T follicular helper cell (primary cell): ENCODE measurements around the gene CGB2.
"Not testable (repeated sequence)": the region's sequence is repeated elsewhere in the genome, so short reads cannot be mapped to it uniquely, and the experiment has no call there.

Experiments
- DNase-seq: peaks from one replicate; pipeline ENCODE4 v3.0.0-alpha.2; 2020; ENCODE audit warnings: low read depth

The CGB2 gene

GRCh38 chr19:49010453-49010852, 21.2 kb upstream of the CGB2 start:
- DNase-seq = no peak

GRCh38 chr19:49011194-49011593, 20.5 kb upstream of the CGB2 start:
- DNase-seq = no peak

- no peak for DNase-seq
Observed at GRCh38 chr19:49014123-49014869, 17.4 kb upstream of the CGB2 start.

GRCh38 chr19:49014870-49015255, 16.8 kb upstream of the CGB2 start:
- DNase-seq = no peak

- DNase-seq = no peak
Observed at GRCh38 chr19:49016067-49016839, 15.4 kb upstream of the CGB2 start.

GRCh38 chr19:49017041-49017665, 14.5 kb upstream of the CGB2 start, which contains the start of gene LHB:
TSS of gene LHB (minus strand) at chr19:49017091. CDS start at chr19:49017081, 10 bp downstream.
- DNase-seq = no peak

- peak; percentile 49 for DNase-seq
Observed at GRCh38 chr19:49017666-49018351, 13.9 kb upstream of the CGB2 start.

GRCh38 chr19:49018388-49019241, 13.1 kb upstream of the CGB2 start:
- not testable (repeated sequence) for DNase-seq

- DNase-seq = peak; percentile 50
Observed at GRCh38 chr19:49019242-49019932, 12.3 kb upstream of the CGB2 start.

GRCh38 chr19:49020342-49020741, 11.3 kb upstream of the CGB2 start:
- DNase-seq = no peak

- DNase-seq = no peak
Observed at GRCh38 chr19:49020931-49021895, 10.5 kb upstream of the CGB2 start.

GRCh38 chr19:49022116-49022515, 9.6 kb upstream of the CGB2 start:
- no peak for DNase-seq

GRCh38 chr19:49024233-49024632, 7.5 kb upstream of the CGB2 start, which contains the start of gene CGB3:
TSS of gene CGB3 (minus strand) at chr19:49024333. CDS start at chr19:49023971, 362 bp downstream.
- not testable (repeated sequence) for DNase-seq

GRCh38 chr19:49025088-49025487, 6.6 kb upstream of the CGB2 start:
- DNase-seq = not testable (repeated sequence)

GRCh38 chr19:49025599-49025998, 6.1 kb upstream of the CGB2 start:
- not testable (repeated sequence) for DNase-seq

- DNase-seq = not testable (repeated sequence)
Observed at GRCh38 chr19:49028686-49029085, 3.0 kb upstream of the CGB2 start.

GRCh38 chr19:49029749-49030148, 1.9 kb upstream of the CGB2 start:
- DNase-seq = not testable (repeated sequence)

- not testable (repeated sequence) for DNase-seq
Observed at GRCh38 chr19:49030323-49030722, 1.4 kb upstream of the CGB2 start.

- not testable (repeated sequence) for DNase-seq
Observed at GRCh38 chr19:49036815-49037214, 5.1 kb downstream of the CGB2 start, which contains the start of gene CGB1. TSS of gene CGB1 (minus strand) at chr19:49036895. CDS start at chr19:49036711, 184 bp downstream.
